Mesangial cell (primary cell): ENCODE measurements around the gene LRRIQ3. TPM values are rescaled to one million over a fixed set of nuclear protein-coding genes. Genes with fewer than 3 reads are reported as not detected.

Experiments
- total RNA-seq: library from RNA; depleted of rRNA; stranded (reverse); fragments of >200 nt; gene quantifications from 2 replicates; pipeline ENCODE4 v1.2.3, GENCODE V29; 2015

The LRRIQ3 gene
- 0.16 and 0.63 TPM in 2 replicates for total RNA-seq

GRCh38 chr1:74197657-74198552 lies at the start of gene LRRIQ3, which contains the start of gene FPGT:
Gene LRRIQ3 (minus strand): TSS chr1:74198176. CDS start chr1:74183684, 14,492 bp downstream.
Gene FPGT (plus strand): TSS chr1:74198242. CDS start chr1:74198279, 37 bp downstream.

GRCh38 chr1:74235153-74235552 lies 37.2 kb upstream of the LRRIQ3 start, which contains the start of gene TNNI3K:
Gene TNNI3K (plus strand): TSS chr1:74235387. CDS start chr1:74235452, 65 bp downstream.

Other genes with a start within 250 kb of the LRRIQ3 start
- 6.1 and 7.5 TPM in 2 replicates for gene FPGT, start 66 bp upstream of the LRRIQ3 start, total RNA-seq
- under 0.01 and 1.1 TPM in 2 replicates for gene TNNI3K, start 37.2 kb upstream of the LRRIQ3 start, total RNA-seq